ENCODE results near the gene ADCK2.
A peak's percentile ranks its signal among the peaks of the same experiment; 100 is the strongest.
"Not testable (repeated sequence)": the region's sequence is repeated elsewhere in the genome, so short reads cannot be mapped to it uniquely, and the experiment has no call there.

ADCK2 gene

GRCh38 chr7:140691376-140692045 is 18.8 kb downstream of the ADCK2 start:
- FAIRE-seq, result no peak

GRCh38 chr7:140693849-140694248 is 21.1 kb downstream of the ADCK2 start:
- FAIRE-seq; DNase-seq (ENCODE audit: low spot score): not testable (repeated sequence)

More at GRCh38 chr7:140691376-140692045, 18.8 kb downstream of the ADCK2 start:
- DNase-seq (ENCODE audit: low spot score), result no peak

- FAIRE-seq, result no peak
Observed at GRCh38 chr7:140694592-140694991, 21.8 kb downstream of the ADCK2 start.

GRCh38 chr7:140695381-140695780 is 22.6 kb downstream of the ADCK2 start:
- FAIRE-seq (no peak), DNase-seq (ENCODE audit: low spot score) (no peak)

More at GRCh38 chr7:140694592-140694991, 21.8 kb downstream of the ADCK2 start:
- no peak for DNase-seq (ENCODE audit: low spot score)

GRCh38 chr7:140696024-140696679 is 23.4 kb downstream of the ADCK2 start:
- DNase-seq (ENCODE audit: low spot score), result peak; percentile 77
- no peak for FAIRE-seq

GRCh38 chr7:140696680-140697446 is 24.1 kb downstream of the ADCK2 start, which contains the start of gene NDUFB2:
Gene NDUFB2, plus strand, starts transcription at chr7:140696708. Its CDS starts 37 bp downstream, at chr7:140696745.
- FAIRE-seq, result no peak
- peak; percentile 66 for DNase-seq (ENCODE audit: low spot score)

GRCh38 chr7:140697447-140698143 is 24.9 kb downstream of the ADCK2 start:
- DNase-seq (ENCODE audit: low spot score) (peak; percentile 57), FAIRE-seq (no peak)

- DNase-seq (ENCODE audit: low spot score), result no peak
Observed at GRCh38 chr7:140698477-140698876, 25.7 kb downstream of the ADCK2 start.

GRCh38 chr7:140702774-140703173 is 30.0 kb downstream of the ADCK2 start:
- FAIRE-seq (no peak), DNase-seq (ENCODE audit: low spot score) (no peak)

More at GRCh38 chr7:140698477-140698876, 25.7 kb downstream of the ADCK2 start:
- FAIRE-seq, result no peak

GRCh38 chr7:140704205-140704604 is 31.5 kb downstream of the ADCK2 start:
- DNase-seq (ENCODE audit: low spot score) (no peak), FAIRE-seq (no peak)

- FAIRE-seq (no peak), DNase-seq (ENCODE audit: low spot score) (no peak)
Observed at GRCh38 chr7:140707132-140707531, 34.4 kb downstream of the ADCK2 start.

GRCh38 chr7:140708764-140709163 is 36.0 kb downstream of the ADCK2 start:
- FAIRE-seq; DNase-seq (ENCODE audit: low spot score): not testable (repeated sequence)

- FAIRE-seq, result not testable (repeated sequence)
Observed at GRCh38 chr7:140712392-140712791, 39.6 kb downstream of the ADCK2 start.

GRCh38 chr7:140714331-140715040 is 41.7 kb downstream of the ADCK2 start:
- FAIRE-seq (no peak), DNase-seq (ENCODE audit: low spot score) (no peak)

More at GRCh38 chr7:140712392-140712791, 39.6 kb downstream of the ADCK2 start:
- DNase-seq (ENCODE audit: low spot score), result not testable (repeated sequence)

- DNase-seq (ENCODE audit: low spot score) (peak; percentile 53), FAIRE-seq (peak; percentile 77)
Observed at GRCh38 chr7:140719721-140720120, 47.0 kb downstream of the ADCK2 start.

- peak; percentile 33 for DNase-seq (ENCODE audit: low spot score)
- FAIRE-seq, result peak; percentile 87
Observed at GRCh38 chr7:140722254-140722653, 49.5 kb downstream of the ADCK2 start.

GRCh38 chr7:140723006-140723405 is 50.3 kb downstream of the ADCK2 start:
- DNase-seq (ENCODE audit: low spot score) (no peak), FAIRE-seq (no peak)

GRCh38 chr7:140723574-140723973 is 50.8 kb downstream of the ADCK2 start:
- DNase-seq (ENCODE audit: low spot score), result no peak
- FAIRE-seq, result no peak

- FAIRE-seq (no peak), DNase-seq (ENCODE audit: low spot score) (no peak)
Observed at GRCh38 chr7:140724706-140725105, 52.0 kb downstream of the ADCK2 start.

GRCh38 chr7:140726281-140726680 is 53.5 kb downstream of the ADCK2 start:
- DNase-seq (ENCODE audit: low spot score) (no peak), FAIRE-seq (peak; percentile 50)

GRCh38 chr7:140732416-140732815 is 59.7 kb downstream of the ADCK2 start:
- DNase-seq (ENCODE audit: low spot score), result no peak
- FAIRE-seq, result no peak

Measured in RCC 7860 (cell line).